SK-N-MC (cell line): ENCODE data around the gene NAPEPLD.

Experiments
- EZH2 ChIP-seq: fragments of 200-600 bp; sonication (generic); IDR thresholded peaks from one replicate; pipeline ENCODE4 v1.6.1; 2017; ENCODE audit warnings: antibody characterized with exemption
- POLR2AphosphoS5 ChIP-seq: IDR thresholded peaks from 2 replicates; pipeline ENCODE4 v1.6.1; 2012; ENCODE audit warnings: mild to moderate bottlenecking, low read depth, low read length, borderline replicate concordance

GRCh38 chr7:103140685-103141084 lies 8.2 kb downstream of the NAPEPLD start:
- TF ChIP-seq POLR2AphosphoS5 (no peak), EZH2 (no peak)
